Upper lobe of right lung (tissue), 1 donor: ENCODE data around the gene ROR2. TPM values are rescaled to one million over a fixed set of nuclear protein-coding genes. Genes with fewer than 3 reads are reported as not detected.

ENCODE experiments used
- ATAC-seq: fragments of 200-7000 bp; cut with Tn5 transposase; one replicate; pipeline ENCODE4 v1.9.1; 2020; ENCODE audit warnings: mild to moderate bottlenecking, moderate library complexity
- DNase-seq: peaks from one replicate; pipeline ENCODE4 v3.0.0-alpha.2; 2020
- H3K27ac ChIP-seq: fragments of 200-600 bp; one replicate; pipeline ENCODE4 v1.8.0; 2022
- H3K27me3 ChIP-seq: fragments of 200-600 bp; one replicate; pipeline ENCODE4 v1.8.0; 2022; ENCODE audit warnings: mild to moderate bottlenecking
- H3K36me3 ChIP-seq: fragments of 200-600 bp; one replicate; pipeline ENCODE4 v1.8.0; 2022
- H3K4me1 ChIP-seq: fragments of 200-600 bp; one replicate; pipeline ENCODE4 v1.8.0; 2022
- H3K4me3 ChIP-seq: fragments of 200-600 bp; one replicate; pipeline ENCODE4 v1.8.0; 2022; ENCODE audit warnings: mild to moderate bottlenecking
- H3K9me3 ChIP-seq: fragments of 200-600 bp; one replicate; pipeline ENCODE4 v1.8.0; 2022
- CTCF ChIP-seq: fragments of 200-600 bp; IDR thresholded peaks from one replicate; pipeline ENCODE4 v1.8.0; 2022; ENCODE audit warnings: antibody characterized with exemption
- intact Hi-C: fragments of 100-400 bp; cut with DNase I; formaldehyde crosslinking; loops from one replicate; pipeline ENCODE4 v1.11.0; 2022
- total RNA-seq: library from RNA; stranded (reverse); fragmentation: NEBNext Ultra II Directional; extraction: Animal tissue kit (Norgen Biotek cat#: 25700); gene quantifications from one replicate; pipeline ENCODE4 v1.2.1, GENCODE V29; 2021
- donor health status: DM: no; HTN: yes; CAD: no; lungs with severe emphysema.

Gene ROR2
- total RNA-seq, 1 donor from 2014 or later: 5.5 TPM

- no peaks in the 10 kb centered on the region for H3K27me3 ChIP-seq
- ATAC-seq: no peak
- H3K4me3 ChIP-seq: no peak overlapping the region
- intact Hi-C loops: no loop called here
- no peak for DNase-seq
- H3K27ac ChIP-seq: no peak overlapping the region
- no peaks in the 10 kb centered on the region for H3K36me3 ChIP-seq
- H3K4me1 ChIP-seq: peaks cover 3% of the 10 kb centered on the region
- no peak for TF ChIP-seq CTCF
- no peaks in the 10 kb centered on the region for H3K9me3 ChIP-seq
Measured at GRCh38 chr9:91815896-91816295, 134.1 kb downstream of the ROR2 start.

- H3K27ac ChIP-seq: no peak overlapping the region
- H3K9me3 ChIP-seq: no peaks in the 10 kb centered on the region
- ATAC-seq: no peak
- peaks cover 3% of the 10 kb centered on the region for H3K4me1 ChIP-seq
- intact Hi-C loops: no loop called here
- H3K4me3 ChIP-seq: no peak overlapping the region
- TF ChIP-seq CTCF: no peak
- H3K36me3 ChIP-seq: no peaks in the 10 kb centered on the region
- no peak for DNase-seq
- H3K27me3 ChIP-seq: no peaks in the 10 kb centered on the region
Measured at GRCh38 chr9:91814753-91815152, 135.3 kb downstream of the ROR2 start.

- TF ChIP-seq CTCF: no peak
- intact Hi-C loops: no loop called here
- Histone ChIP-seq H3K36me3 (no peaks in the 10 kb centered on the region), H3K4me1 (peaks cover 3% of the 10 kb centered on the region), H3K9me3 (no peaks in the 10 kb centered on the region), H3K27ac (no peak overlapping the region), H3K27me3 (no peaks in the 10 kb centered on the region), H3K4me3 (no peak overlapping the region)
- ATAC-seq (no peak), DNase-seq (no peak)
Measured at GRCh38 chr9:91814201-91814600, 135.8 kb downstream of the ROR2 start.

GRCh38 chr9:91813176-91813795, 136.7 kb downstream of the ROR2 start:
- ATAC-seq (no peak), DNase-seq (no peak)
- Histone ChIP-seq H3K27ac (no peak overlapping the region), H3K27me3 (no peaks in the 10 kb centered on the region), H3K4me3 (no peak overlapping the region), H3K4me1 (peaks cover 3% of the 10 kb centered on the region), H3K36me3 (no peaks in the 10 kb centered on the region), H3K9me3 (no peaks in the 10 kb centered on the region)
- TF ChIP-seq CTCF: no peak
- intact Hi-C loops: no loop called here

- peaks cover 3% of the 10 kb centered on the region for H3K4me1 ChIP-seq
- no peaks in the 10 kb centered on the region for H3K9me3 ChIP-seq
- no peaks in the 10 kb centered on the region for H3K27me3 ChIP-seq
- DNase-seq: no peak
- no peak overlapping the region for H3K4me3 ChIP-seq
- H3K27ac ChIP-seq: no peak overlapping the region
- no peak for ATAC-seq
- no peaks in the 10 kb centered on the region for H3K36me3 ChIP-seq
- no peak for TF ChIP-seq CTCF
- intact Hi-C loops: no loop called here
Measured at GRCh38 chr9:91812191-91812590, 137.8 kb downstream of the ROR2 start.
